SK-N-SH treated with all-trans-retinoic acid at 6 μM for 48 hours (cell line): Measurements from ENCODE around the gene RBM17.

Source experiments
- ATAC-seq: fragments of 200-7000 bp; cut with Tn5 transposase; 3 replicates; pipeline ENCODE4 v1.9.1; 2020; ENCODE audit warnings: mild to moderate bottlenecking, moderate library complexity
- ARNTL ChIP-seq: fragments of 450-650 bp; formaldehyde crosslinking; IDR thresholded peaks from 2 replicates; pipeline ENCODE4 v1.5.0; 2020; ENCODE audit warnings: low read depth, mild to moderate bottlenecking, moderate library complexity, borderline replicate concordance
- BACH2 ChIP-seq: fragments of 250-450 bp; sonication (Bioruptor Pico); IDR thresholded peaks from 2 replicates; pipeline ENCODE4 v1.9.0; 2021; ENCODE audit warnings: mild to moderate bottlenecking, borderline replicate concordance
- CSDC2 ChIP-seq: fragments of 250-450 bp; sonication (Bioruptor Pico); IDR thresholded peaks from 2 replicates; pipeline ENCODE4 v1.5.0; 2020; ENCODE audit warnings: mild to moderate bottlenecking, moderate library complexity
- ESRRG ChIP-seq: fragments of 250-450 bp; sonication (Bioruptor Pico); IDR thresholded peaks from 2 replicates; pipeline ENCODE4 v1.6.1; 2021; ENCODE audit warnings: mild to moderate bottlenecking
- GLIS3 ChIP-seq: fragments of 250-450 bp; sonication (Bioruptor Pico); IDR thresholded peaks from 2 replicates; pipeline ENCODE4 v1.5.0; 2020; ENCODE audit warnings: mild to moderate bottlenecking, moderate library complexity
- ISL1 ChIP-seq: fragments of 250-450 bp; sonication (Bioruptor Pico); IDR thresholded peaks from 2 replicates; pipeline ENCODE4 v2.1.2; 2022; ENCODE audit warnings: mild to moderate bottlenecking, moderate library complexity
- OSR1 ChIP-seq: fragments of 250-450 bp; sonication (Bioruptor Pico); IDR thresholded peaks from 2 replicates; pipeline ENCODE4 v1.8.0; 2022; ENCODE audit warnings: moderate library complexity, mild to moderate bottlenecking, inconsistent platforms
- POU6F1 ChIP-seq: fragments of 250-450 bp; sonication (Bioruptor Pico); IDR thresholded peaks from 2 replicates; pipeline ENCODE4 v1.8.0; 2021; ENCODE audit warnings: low read depth, mild to moderate bottlenecking, moderate library complexity, borderline replicate concordance
- PPARA ChIP-seq: fragments of 250-450 bp; sonication (Bioruptor Pico); IDR thresholded peaks from 2 replicates; pipeline ENCODE4 v1.5.0; 2020; ENCODE audit warnings: mild to moderate bottlenecking, borderline replicate concordance
- RARB ChIP-seq: fragments of 250-450 bp; sonication (Bioruptor Pico); IDR thresholded peaks from 2 replicates; pipeline ENCODE4 v1.8.0; 2021; ENCODE audit warnings: mild to moderate bottlenecking, moderate library complexity
- SNAI2 ChIP-seq: fragments of 250-450 bp; sonication (Bioruptor Pico); IDR thresholded peaks from 2 replicates; pipeline ENCODE4 v1.5.0; 2020; ENCODE audit warnings: mild to moderate bottlenecking, moderate library complexity
- TCF4 ChIP-seq: fragments of 250-450 bp; sonication (Bioruptor Pico); IDR thresholded peaks from 2 replicates; pipeline ENCODE4 v1.8.0; 2021; ENCODE audit warnings: mild to moderate bottlenecking, moderate library complexity, borderline replicate concordance
- ZC3H10 ChIP-seq: fragments of 250-450 bp; sonication (Bioruptor Pico); IDR thresholded peaks from 2 replicates; pipeline ENCODE4 v1.5.1; 2021; ENCODE audit warnings: mild to moderate bottlenecking, moderate library complexity
- ZFP3 ChIP-seq: fragments of 250-450 bp; sonication (Bioruptor Pico); IDR thresholded peaks from 2 replicates; pipeline ENCODE4 v1.5.0; 2020; ENCODE audit warnings: mild to moderate bottlenecking, moderate library complexity
- ZFP30 ChIP-seq: fragments of 450-650 bp; formaldehyde crosslinking; IDR thresholded peaks from 2 replicates; pipeline ENCODE4 v1.5.0; 2022; ENCODE audit warnings: mild to moderate bottlenecking, moderate library complexity
- ZNF565 ChIP-seq: fragments of 450-650 bp; formaldehyde crosslinking; conservative IDR thresholded peaks from 2 replicates; pipeline ENCODE4 v1.5.0; 2020; ENCODE audit warnings: low read depth, mild to moderate bottlenecking, moderate library complexity
- ZNF70 ChIP-seq: fragments of 450-650 bp; formaldehyde crosslinking; IDR thresholded peaks from 2 replicates; pipeline ENCODE4 v1.5.0; 2020; ENCODE audit warnings: mild to moderate bottlenecking, moderate library complexity
- ZNF8 ChIP-seq: fragments of 450-650 bp; formaldehyde crosslinking; IDR thresholded peaks from 2 replicates; pipeline ENCODE4 v1.5.0; 2020; ENCODE audit warnings: mild to moderate bottlenecking, moderate library complexity
- TF ChIP-seq, protein P1 (sequence below): fragments of 250-450 bp; sonication (Bioruptor Pico); IDR thresholded peaks from 2 replicates; pipeline ENCODE4 v1.5.1; 2021; ENCODE audit warnings: mild to moderate bottlenecking, moderate library complexity
- TF ChIP-seq, protein P2 (sequence below): fragments of 250-450 bp; sonication (Bioruptor Pico); IDR thresholded peaks from 2 replicates; pipeline ENCODE4 v1.5.1; 2020; ENCODE audit warnings: low read depth, mild to moderate bottlenecking, moderate library complexity
- TF ChIP-seq, protein P3 (sequence below): fragments of 250-450 bp; sonication (Bioruptor Pico); IDR thresholded peaks from 2 replicates; pipeline ENCODE4 v1.8.0; 2020; ENCODE audit warnings: mild to moderate bottlenecking, moderate library complexity, borderline replicate concordance

The RBM17 gene

GRCh38 chr10:6114805-6115341 lies 26.0 kb downstream of the RBM17 start:
- TF ChIP-seq, protein P1, sequence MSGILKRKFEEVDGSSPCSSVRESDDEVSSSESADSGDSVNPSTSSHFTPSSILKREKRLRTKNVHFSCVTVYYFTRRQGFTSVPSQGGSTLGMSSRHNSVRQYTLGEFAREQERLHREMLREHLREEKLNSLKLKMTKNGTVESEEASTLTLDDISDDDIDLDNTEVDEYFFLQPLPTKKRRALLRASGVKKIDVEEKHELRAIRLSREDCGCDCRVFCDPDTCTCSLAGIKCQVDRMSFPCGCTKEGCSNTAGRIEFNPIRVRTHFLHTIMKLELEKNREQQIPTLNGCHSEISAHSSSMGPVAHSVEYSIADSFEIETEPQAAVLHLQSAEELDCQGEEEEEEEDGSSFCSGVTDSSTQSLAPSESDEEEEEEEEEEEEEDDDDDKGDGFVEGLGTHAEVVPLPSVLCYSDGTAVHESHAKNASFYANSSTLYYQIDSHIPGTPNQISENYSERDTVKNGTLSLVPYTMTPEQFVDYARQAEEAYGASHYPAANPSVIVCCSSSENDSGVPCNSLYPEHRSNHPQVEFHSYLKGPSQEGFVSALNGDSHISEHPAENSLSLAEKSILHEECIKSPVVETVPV (CRISPR knock-in tag), result no peak
- TF ChIP-seq GLIS3 (CRISPR knock-in tag), result no peak
- no peak for TF ChIP-seq PPARA
- TF ChIP-seq ZC3H10, result no peak
- TF ChIP-seq BACH2 (CRISPR knock-in tag), result no peak
- no peak for TF ChIP-seq ZNF70 (CRISPR knock-in tag)
- TF ChIP-seq ISL1 (CRISPR knock-in tag), result no peak
- no peak for TF ChIP-seq ZNF8 (CRISPR knock-in tag)
- TF ChIP-seq ESRRG, result no peak
- no peak for TF ChIP-seq ZFP30
- ATAC-seq, result peak; percentile 76

DNA sequence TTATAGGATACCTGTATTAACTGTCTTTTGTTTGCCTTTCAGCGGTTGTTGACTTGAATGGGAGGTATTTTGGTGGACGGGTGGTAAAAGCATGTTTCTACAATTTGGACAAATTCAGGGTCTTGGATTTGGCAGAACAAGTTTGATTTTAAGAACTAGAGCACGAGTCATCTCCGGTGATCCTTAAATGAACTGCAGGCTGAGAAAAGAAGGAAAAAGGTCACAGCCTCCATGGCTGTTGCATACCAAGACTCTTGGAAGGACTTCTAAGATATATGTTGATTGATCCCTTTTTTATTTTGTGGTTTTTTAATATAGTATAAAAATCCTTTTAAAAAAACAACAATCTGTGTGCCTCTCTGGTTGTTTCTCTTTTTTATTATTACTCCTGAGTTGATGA lies 26.6 kb downstream of the RBM17 start:
- ATAC-seq, result no peak; the same call in 2 of the 3 replicates
- TF ChIP-seq ESRRG, result no peak
- no peak for TF ChIP-seq ZFP3
- no peak for TF ChIP-seq BACH2 (CRISPR knock-in tag)
- TF ChIP-seq ZNF8 (CRISPR knock-in tag), result no peak
- TF ChIP-seq ZC3H10, result no peak
- TF ChIP-seq GLIS3 (CRISPR knock-in tag), result no peak

DNA sequence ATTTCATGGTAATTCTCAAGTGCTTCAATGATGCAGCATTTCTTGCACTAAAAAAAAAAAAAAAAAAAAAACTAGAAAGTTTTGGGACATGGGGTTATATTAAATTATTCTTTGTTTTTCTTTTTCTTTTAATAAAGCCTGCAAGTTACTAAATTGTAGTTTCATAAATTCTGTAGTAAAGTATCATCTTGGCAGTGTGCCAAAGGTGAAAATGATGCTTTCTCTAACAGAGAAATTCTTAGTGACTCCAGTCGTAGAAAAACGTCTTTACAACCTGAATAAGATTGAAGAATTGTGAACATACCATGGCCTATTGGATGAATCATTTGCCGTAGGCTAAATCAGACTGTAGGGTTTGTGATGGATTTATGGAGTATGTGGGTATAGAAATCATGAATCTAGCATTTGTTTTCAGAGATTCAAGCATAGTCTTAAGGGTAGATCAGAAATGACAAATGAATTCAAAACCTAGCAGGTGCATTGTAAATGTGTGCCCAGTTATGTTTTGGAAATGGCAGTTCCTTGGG lies 27.1 kb downstream of the RBM17 start:
- TF ChIP-seq ZNF70 (CRISPR knock-in tag), result no peak
- TF ChIP-seq RARB (CRISPR knock-in tag), result no peak
- TF ChIP-seq PPARA, result no peak
- TF ChIP-seq ZFP30, result no peak
- no peak for TF ChIP-seq SNAI2 (CRISPR knock-in tag)
- TF ChIP-seq, protein P2, sequence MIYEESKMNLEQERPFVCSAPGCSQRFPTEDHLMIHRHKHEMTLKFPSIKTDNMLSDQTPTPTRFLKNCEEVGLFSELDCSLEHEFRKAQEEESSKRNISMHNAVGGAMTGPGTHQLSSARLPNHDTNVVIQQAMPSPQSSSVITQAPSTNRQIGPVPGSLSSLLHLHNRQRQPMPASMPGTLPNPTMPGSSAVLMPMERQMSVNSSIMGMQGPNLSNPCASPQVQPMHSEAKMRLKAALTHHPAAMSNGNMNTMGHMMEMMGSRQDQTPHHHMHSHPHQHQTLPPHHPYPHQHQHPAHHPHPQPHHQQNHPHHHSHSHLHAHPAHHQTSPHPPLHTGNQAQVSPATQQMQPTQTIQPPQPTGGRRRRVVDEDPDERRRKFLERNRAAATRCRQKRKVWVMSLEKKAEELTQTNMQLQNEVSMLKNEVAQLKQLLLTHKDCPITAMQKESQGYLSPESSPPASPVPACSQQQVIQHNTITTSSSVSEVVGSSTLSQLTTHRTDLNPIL (CRISPR knock-in tag), result no peak
- TF ChIP-seq ZC3H10, result no peak
- ATAC-seq, result no peak

DNA sequence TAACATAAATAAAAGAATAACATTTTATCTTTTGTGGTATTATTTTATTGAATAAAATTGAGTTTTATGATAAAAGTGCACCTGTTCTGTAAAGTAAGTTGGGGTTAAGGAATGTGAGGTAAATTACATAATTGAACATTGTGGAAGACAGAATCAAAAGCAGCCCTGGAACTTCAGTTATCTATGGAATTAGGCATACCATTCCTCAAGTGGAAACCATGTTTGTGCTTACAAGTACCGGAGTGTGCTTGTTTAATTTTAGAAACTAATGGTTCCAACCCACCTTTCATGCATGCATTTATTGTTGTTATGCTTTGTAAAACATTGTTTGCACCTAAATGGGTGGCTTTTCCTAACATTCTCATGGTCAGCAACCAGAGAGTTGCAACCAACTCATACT lies 28.0 kb downstream of the RBM17 start:
- TF ChIP-seq ISL1 (CRISPR knock-in tag) (no peak), GLIS3 (CRISPR knock-in tag) (no peak), ZNF8 (CRISPR knock-in tag) (no peak), PPARA (no peak), POU6F1 (CRISPR knock-in tag) (no peak), TCF4 (no peak), ZFP3 (no peak), ESRRG (no peak), CSDC2 (CRISPR knock-in tag) (no peak), ZFP30 (no peak), ARNTL (CRISPR knock-in tag) (no peak), ZC3H10 (no peak), ZNF565 (CRISPR knock-in tag) (no peak), ZNF70 (CRISPR knock-in tag) (no peak), BACH2 (CRISPR knock-in tag) (no peak), OSR1 (CRISPR knock-in tag) (no peak), RARB (CRISPR knock-in tag) (no peak)
- TF ChIP-seq, protein P3, sequence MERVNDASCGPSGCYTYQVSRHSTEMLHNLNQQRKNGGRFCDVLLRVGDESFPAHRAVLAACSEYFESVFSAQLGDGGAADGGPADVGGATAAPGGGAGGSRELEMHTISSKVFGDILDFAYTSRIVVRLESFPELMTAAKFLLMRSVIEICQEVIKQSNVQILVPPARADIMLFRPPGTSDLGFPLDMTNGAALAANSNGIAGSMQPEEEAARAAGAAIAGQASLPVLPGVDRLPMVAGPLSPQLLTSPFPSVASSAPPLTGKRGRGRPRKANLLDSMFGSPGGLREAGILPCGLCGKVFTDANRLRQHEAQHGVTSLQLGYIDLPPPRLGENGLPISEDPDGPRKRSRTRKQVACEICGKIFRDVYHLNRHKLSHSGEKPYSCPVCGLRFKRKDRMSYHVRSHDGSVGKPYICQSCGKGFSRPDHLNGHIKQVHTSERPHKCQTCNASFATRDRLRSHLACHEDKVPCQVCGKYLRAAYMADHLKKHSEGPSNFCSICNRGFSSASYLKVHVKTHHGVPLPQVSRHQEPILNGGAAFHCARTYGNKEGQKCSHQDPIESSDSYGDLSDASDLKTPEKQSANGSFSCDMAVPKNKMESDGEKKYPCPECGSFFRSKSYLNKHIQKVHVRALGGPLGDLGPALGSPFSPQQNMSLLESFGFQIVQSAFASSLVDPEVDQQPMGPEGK (CRISPR knock-in tag), result no peak
- no peak for ATAC-seq

DNA sequence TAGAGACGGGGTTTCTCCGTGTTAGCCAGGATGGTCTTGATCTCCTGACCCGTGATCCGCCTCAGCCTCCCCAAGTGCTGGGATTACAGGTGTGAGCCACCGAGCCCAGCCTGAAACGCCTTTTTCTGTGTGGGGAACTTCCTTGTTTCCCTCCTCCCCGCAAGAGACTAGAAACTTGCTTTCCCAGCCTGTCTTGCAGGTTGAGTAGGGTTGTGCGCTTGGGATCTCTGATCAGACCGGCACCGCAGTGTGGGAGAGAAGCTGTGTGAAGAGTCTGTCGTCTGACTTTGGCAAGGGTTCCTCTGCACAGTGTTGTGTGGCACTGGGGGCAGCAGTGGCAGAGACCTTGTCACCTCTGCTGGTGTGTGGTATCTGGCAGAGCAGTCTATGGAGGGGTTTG lies 28.9 kb downstream of the RBM17 start:
- no peak for TF ChIP-seq OSR1 (CRISPR knock-in tag)
- no peak for TF ChIP-seq CSDC2 (CRISPR knock-in tag)
- TF ChIP-seq, all 23 proteins: peak for 0
- ATAC-seq, result no peak
